Omental fat pad (tissue), 4 donors: ENCODE measurements around the gene CAMKK1. TPM values are rescaled to one million over a fixed set of nuclear protein-coding genes. Genes with fewer than 3 reads are reported as not detected.

Experiments used
- ATAC-seq: fragments of 150-250 bp; one replicate; pipeline ENCODE4 v1.9.1; 2016; ENCODE audit warnings: mild to moderate bottlenecking, moderate library complexity; ENCODE audit not compliant: low FRiP score
- DNase-seq: peaks from one replicate; pipeline ENCODE4 v3.0.0-alpha.2; 2019; ENCODE audit warnings: low spot score
- total RNA-seq, 4 donors: library from RNA; depleted of rRNA; stranded (reverse); fragments of >200 nt; gene quantifications; one replicate each; pipeline ENCODE4 v1.1.0, GENCODE V29; 2016
- TF ChIP-seq, protein P1 (sequence below), 3 donors: fragments of 450-650 bp; IDR thresholded peaks; one replicate each; pipeline ENCODE4 v1.5.1; 2016 to 2017; ENCODE audit warnings: antibody characterized with exemption in 3 of 3, mild to moderate bottlenecking in 3 of 3, moderate library complexity in 2 of 3

CAMKK1 gene
- total RNA-seq, 4 donors from 2014 or later: 4.3 to 9.9 (median 8.2) TPM

DNA sequence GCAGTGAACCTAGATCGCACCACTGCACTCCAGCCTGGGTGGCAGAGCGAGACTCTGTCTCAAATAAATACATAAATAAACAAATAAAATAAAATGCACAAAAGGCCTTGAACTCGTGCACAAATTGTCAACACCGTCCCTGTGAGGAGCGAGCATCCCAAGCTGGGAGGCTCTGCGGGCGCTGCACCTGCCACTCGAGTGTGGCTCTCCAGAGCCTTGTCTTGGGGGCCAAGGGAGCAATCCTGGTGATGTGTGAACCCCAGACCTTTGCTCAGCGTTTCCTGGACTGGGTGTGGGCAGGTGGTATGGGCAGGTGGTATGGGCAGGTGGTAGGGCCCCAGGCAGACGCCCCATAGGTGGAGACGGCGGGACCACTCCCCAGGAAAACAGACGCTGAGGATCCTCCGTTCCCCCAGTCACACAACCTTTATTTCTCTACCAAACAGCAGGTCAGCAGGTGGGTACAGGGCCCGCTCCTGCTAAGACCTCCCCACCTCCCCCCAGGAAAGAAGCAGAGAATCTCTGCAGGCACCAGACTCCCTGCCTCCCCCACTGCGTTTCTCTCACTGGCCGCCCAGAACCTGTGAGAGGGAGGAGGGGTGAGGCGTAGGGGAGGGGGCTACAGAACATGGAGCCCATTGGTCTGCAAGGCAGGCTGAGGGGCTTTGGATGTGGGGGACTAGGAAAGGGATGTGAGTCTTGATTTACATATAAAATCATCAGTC, 30.8 kb upstream of the CAMKK1 start:
- DNase-seq (no peak), ATAC-seq (no peak)
- TF ChIP-seq, protein P1, sequence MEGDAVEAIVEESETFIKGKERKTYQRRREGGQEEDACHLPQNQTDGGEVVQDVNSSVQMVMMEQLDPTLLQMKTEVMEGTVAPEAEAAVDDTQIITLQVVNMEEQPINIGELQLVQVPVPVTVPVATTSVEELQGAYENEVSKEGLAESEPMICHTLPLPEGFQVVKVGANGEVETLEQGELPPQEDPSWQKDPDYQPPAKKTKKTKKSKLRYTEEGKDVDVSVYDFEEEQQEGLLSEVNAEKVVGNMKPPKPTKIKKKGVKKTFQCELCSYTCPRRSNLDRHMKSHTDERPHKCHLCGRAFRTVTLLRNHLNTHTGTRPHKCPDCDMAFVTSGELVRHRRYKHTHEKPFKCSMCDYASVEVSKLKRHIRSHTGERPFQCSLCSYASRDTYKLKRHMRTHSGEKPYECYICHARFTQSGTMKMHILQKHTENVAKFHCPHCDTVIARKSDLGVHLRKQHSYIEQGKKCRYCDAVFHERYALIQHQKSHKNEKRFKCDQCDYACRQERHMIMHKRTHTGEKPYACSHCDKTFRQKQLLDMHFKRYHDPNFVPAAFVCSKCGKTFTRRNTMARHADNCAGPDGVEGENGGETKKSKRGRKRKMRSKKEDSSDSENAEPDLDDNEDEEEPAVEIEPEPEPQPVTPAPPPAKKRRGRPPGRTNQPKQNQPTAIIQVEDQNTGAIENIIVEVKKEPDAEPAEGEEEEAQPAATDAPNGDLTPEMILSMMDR (IDR thresholded peaks at IDR 0.05): no peak

- ATAC-seq (no peak), DNase-seq (no peak)
- TF ChIP-seq, protein P1 (IDR thresholded peaks at IDR 0.05): no peak
Measured at GRCh38 chr17:3922765-3923164, 29.9 kb upstream of the CAMKK1 start.

- DNase-seq (no peak), ATAC-seq (no peak)
- TF ChIP-seq, protein P1 (IDR thresholded peaks at IDR 0.05): no peak
Measured at GRCh38 chr17:3921502-3922319, 28.9 kb upstream of the CAMKK1 start.

GRCh38 chr17:3921006-3921405, 28.2 kb upstream of the CAMKK1 start:
- TF ChIP-seq, protein P1 (IDR thresholded peaks at IDR 0.05): no peak
- DNase-seq (no peak), ATAC-seq (no peak)

DNA sequence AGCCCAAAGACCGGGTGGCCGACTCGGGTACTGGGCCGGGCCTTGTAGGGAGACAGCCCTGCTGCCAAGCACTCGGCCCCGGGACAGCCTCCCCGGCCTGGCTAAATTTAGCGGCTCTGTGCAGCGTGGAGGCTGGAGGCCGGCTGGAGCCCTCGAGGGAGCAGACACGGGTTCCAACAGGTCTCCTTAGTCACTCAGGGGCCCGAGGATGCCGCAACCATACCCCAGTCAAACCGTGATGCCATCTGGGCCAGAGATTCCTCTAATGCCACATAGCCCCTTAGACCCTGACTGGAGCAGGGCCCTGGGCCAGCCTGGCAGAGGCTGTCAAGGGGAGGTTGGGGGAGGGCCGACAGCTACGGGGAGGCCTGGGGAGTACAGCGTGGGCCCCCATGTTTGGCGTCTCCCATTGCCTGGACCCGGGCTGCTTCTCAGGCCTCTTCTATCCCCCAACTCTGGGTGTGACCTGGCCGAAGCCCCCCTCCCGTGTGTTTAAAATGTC, 26.3 kb upstream of the CAMKK1 start:
- TF ChIP-seq, protein P1 (IDR thresholded peaks at IDR 0.05): no peak
- no peak for DNase-seq
- no peak for ATAC-seq

- ATAC-seq (no peak), DNase-seq (no peak)
- TF ChIP-seq, protein P1 (IDR thresholded peaks at IDR 0.05): no peak
Measured at GRCh38 chr17:3918372-3919122, 25.7 kb upstream of the CAMKK1 start.
